ENCODE data around the gene QSOX1. TPM values are rescaled to one million over a fixed set of nuclear protein-coding genes. Genes with fewer than 3 reads are reported as not detected.
A peak's percentile ranks its signal among the peaks of the same experiment; 100 is the strongest.

The QSOX1 gene, protein sequence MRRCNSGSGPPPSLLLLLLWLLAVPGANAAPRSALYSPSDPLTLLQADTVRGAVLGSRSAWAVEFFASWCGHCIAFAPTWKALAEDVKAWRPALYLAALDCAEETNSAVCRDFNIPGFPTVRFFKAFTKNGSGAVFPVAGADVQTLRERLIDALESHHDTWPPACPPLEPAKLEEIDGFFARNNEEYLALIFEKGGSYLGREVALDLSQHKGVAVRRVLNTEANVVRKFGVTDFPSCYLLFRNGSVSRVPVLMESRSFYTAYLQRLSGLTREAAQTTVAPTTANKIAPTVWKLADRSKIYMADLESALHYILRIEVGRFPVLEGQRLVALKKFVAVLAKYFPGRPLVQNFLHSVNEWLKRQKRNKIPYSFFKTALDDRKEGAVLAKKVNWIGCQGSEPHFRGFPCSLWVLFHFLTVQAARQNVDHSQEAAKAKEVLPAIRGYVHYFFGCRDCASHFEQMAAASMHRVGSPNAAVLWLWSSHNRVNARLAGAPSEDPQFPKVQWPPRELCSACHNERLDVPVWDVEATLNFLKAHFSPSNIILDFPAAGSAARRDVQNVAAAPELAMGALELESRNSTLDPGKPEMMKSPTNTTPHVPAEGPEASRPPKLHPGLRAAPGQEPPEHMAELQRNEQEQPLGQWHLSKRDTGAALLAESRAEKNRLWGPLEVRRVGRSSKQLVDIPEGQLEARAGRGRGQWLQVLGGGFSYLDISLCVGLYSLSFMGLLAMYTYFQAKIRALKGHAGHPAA
- total RNA-seq, result 202 and 225 TPM in 2 replicates

DNA sequence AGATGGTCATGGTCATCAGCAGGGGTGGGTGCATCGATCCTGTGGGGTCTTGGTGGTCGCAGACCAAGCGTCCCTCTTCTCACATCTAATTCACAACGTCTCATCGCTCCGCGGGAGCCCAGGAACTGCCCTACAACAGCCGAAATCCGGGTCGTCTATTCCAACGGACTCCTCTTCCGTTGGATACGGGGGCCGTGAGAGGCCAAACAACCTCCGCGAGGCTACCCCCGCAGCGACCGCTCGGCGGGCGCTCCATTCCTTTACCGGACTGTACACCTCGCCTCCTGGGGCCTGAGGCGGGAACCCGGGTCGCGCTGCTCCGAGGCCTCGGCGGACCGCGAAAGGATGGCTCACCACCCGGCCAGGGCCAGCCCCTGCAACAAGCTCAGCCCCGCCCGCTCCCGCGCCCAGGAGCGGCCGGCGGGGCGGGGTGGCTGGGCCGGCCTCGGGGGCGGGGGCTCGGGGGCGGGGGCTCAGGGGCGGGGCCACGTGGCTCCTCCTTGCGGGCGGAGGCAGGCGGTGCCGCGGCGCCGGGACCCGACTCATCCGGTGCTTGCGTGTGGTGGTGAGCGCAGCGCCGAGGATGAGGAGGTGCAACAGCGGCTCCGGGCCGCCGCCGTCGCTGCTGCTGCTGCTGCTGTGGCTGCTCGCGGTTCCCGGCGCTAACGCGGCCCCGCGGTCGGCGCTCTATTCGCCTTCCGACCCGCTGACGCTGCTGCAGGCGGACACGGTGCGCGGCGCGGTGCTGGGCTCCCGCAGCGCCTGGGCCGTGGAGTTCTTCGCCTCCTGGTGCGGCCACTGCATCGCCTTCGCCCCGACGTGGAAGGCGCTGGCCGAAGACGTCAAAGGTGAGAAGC, at the start of gene QSOX1:
QSOX1 (plus strand) TSS at position 545 of the 857 bp plus-strand sequence; CDS start at position 584, 39 bp downstream.
- Histone ChIP-seq H3K27me3 (ENCODE audit: control insufficient read depth, insufficient read depth, low read length) (no peaks in the 10 kb centered on the region), H3K4me3 (ENCODE audit: low read depth, low read length) (peak within 1 kb of the TSS; percentile 88), H3K36me3 (ENCODE audit: control insufficient read depth, insufficient read depth, low read length) (no peaks in the 10 kb centered on the region)
- DNase-seq (ENCODE audit: low read depth), result no peak
- TF ChIP-seq, protein P1, sequence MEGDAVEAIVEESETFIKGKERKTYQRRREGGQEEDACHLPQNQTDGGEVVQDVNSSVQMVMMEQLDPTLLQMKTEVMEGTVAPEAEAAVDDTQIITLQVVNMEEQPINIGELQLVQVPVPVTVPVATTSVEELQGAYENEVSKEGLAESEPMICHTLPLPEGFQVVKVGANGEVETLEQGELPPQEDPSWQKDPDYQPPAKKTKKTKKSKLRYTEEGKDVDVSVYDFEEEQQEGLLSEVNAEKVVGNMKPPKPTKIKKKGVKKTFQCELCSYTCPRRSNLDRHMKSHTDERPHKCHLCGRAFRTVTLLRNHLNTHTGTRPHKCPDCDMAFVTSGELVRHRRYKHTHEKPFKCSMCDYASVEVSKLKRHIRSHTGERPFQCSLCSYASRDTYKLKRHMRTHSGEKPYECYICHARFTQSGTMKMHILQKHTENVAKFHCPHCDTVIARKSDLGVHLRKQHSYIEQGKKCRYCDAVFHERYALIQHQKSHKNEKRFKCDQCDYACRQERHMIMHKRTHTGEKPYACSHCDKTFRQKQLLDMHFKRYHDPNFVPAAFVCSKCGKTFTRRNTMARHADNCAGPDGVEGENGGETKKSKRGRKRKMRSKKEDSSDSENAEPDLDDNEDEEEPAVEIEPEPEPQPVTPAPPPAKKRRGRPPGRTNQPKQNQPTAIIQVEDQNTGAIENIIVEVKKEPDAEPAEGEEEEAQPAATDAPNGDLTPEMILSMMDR (IDR thresholded peaks at IDR 0.05; ENCODE audit: insufficient read depth, low read length, poor library complexity, severe bottlenecking), result no peak

DNA sequence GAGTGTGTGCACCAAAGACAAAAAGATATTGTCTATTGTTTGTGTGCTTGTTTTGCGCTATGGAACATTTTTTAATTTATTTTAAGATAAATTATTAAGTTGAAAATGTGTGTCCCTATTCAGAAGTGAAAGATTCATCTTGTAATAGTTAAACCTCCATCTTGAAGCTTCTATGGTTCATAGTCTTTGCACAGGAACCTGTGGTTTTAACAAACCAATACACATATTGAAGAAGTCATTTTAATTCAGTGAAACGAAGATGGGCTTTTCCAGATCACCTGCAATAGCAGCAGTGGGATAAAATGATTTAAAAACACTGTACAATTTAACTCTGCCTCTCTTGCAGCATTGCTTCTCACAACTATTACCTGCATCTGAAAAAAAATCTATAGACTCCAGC, 42.6 kb upstream of the QSOX1 start:
- no peaks in the 10 kb centered on the region for H3K27me3 ChIP-seq (ENCODE audit: control insufficient read depth, insufficient read depth, low read length)
- DNase-seq (ENCODE audit: low read depth), result no peak
- H3K4me3 ChIP-seq (ENCODE audit: low read depth, low read length), result no peak overlapping the region
- TF ChIP-seq, protein P1 (IDR thresholded peaks at IDR 0.05; ENCODE audit: insufficient read depth, low read length, poor library complexity, severe bottlenecking), result no peak
- H3K36me3 ChIP-seq (ENCODE audit: control insufficient read depth, insufficient read depth, low read length), result no peaks in the 10 kb centered on the region

DNA sequence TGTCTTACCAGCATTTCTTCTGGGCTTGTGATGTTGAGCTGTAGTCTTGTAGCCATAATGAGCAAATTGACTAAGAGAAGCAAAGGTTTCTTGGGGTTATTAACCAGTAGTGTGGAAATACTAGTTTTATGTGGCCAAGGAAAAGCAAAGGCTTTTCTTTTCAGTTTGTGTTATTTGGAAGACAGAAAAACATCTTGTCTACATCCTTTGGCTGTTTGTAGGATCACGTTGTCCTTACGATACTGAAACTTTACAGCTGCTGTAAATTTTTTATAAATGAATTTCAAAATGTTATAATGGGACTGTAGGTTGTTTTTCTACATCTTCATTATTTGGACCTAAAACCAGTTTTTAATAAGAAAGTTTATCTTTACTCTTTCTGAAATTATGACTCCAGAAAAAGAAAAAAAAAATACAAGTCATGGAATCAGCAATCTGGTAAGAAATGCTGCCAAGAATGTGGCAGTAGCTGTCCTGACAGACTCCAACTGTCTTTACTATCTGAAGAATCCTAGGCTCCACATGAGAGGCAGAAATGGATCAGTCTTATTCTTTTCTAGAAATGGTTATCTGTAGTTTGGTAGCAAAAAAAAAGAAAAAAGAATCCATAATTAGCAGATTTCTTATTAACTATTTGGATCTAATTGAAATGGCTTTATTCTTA, 41.6 kb upstream of the QSOX1 start:
- TF ChIP-seq, protein P1 (IDR thresholded peaks at IDR 0.05; ENCODE audit: insufficient read depth, low read length, poor library complexity, severe bottlenecking), result no peak
- Histone ChIP-seq H3K4me3 (ENCODE audit: low read depth, low read length) (no peak overlapping the region), H3K36me3 (ENCODE audit: control insufficient read depth, insufficient read depth, low read length) (no peaks in the 10 kb centered on the region), H3K27me3 (ENCODE audit: control insufficient read depth, insufficient read depth, low read length) (no peaks in the 10 kb centered on the region)
- DNase-seq (ENCODE audit: low read depth), result no peak

DNA sequence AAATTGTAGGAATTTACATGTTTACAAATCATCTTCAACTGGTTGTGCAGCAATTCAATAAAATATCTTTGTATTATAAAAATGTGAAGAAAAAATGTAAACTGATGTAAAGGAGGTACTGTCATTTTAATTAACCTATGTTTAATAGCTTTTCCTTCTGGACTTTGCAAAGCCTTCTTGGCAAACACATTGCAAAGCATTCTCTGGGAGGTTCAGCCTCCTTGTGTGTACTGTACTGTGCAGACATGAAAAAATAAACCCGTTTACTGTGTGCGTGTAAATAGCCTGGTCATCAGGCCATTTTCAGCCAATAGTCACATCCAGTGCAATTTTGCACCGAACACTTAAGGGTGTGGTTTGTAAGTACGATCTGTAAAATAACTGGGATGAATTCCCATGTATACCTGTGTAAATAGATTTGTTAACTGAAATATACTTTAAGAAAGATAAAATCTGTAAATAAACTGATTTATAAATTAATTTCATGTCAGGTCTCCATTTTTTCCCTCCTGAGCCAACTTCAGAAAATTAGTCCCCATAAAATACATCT, 40.2 kb upstream of the QSOX1 start:
- Histone ChIP-seq H3K36me3 (ENCODE audit: control insufficient read depth, insufficient read depth, low read length) (no peaks in the 10 kb centered on the region), H3K4me3 (ENCODE audit: low read depth, low read length) (no peak overlapping the region), H3K27me3 (ENCODE audit: control insufficient read depth, insufficient read depth, low read length) (no peaks in the 10 kb centered on the region)
- DNase-seq (ENCODE audit: low read depth), result no peak
- TF ChIP-seq, protein P1 (IDR thresholded peaks at IDR 0.05; ENCODE audit: insufficient read depth, low read length, poor library complexity, severe bottlenecking), result no peak

All from kidney epithelial cell (primary cell).